Fibroblast of the aortic adventitia (primary cell): ENCODE data around the gene RAP1GAP. TPM values are rescaled to one million over a fixed set of nuclear protein-coding genes. Genes with fewer than 3 reads are reported as not detected.

Experiments
- DNase-seq: peaks from one replicate; pipeline ENCODE4 v3.0.0-alpha.2; 2010; ENCODE audit warnings: low read depth
- H3K4me3 ChIP-seq: 2 replicates; pipeline ENCODE4 v1.5.1; 2011; ENCODE audit warnings: low read depth, mild to moderate bottlenecking, control low read depth, low read length, moderate library complexity
- CTCF ChIP-seq: IDR thresholded peaks from 2 replicates; pipeline ENCODE4 v1.5.1; 2011; ENCODE audit warnings: mild to moderate bottlenecking, low read length, control low read depth, inconsistent platforms; ENCODE audit not compliant: insufficient read depth
- total RNA-seq: library from RNA; depleted of rRNA; stranded (reverse); fragments of >200 nt; gene quantifications from 2 replicates; pipeline ENCODE4 v1.2.3, GENCODE V29; 2012; ENCODE audit warnings: low replicate concordance

RAP1GAP gene
- total RNA-seq, 1 donor: 0.09 TPM

- no peak for DNase-seq
- H3K4me3 ChIP-seq: no peak overlapping the region
- no peak for TF ChIP-seq CTCF
Measured at GRCh38 chr1:21691739-21692138, 22.6 kb upstream of the RAP1GAP start.

- DNase-seq: no peak
- no peak for TF ChIP-seq CTCF
- no peak overlapping the region for H3K4me3 ChIP-seq
Measured at GRCh38 chr1:21689661-21690372, 20.7 kb upstream of the RAP1GAP start.

GRCh38 chr1:21687081-21687529, 17.9 kb upstream of the RAP1GAP start:
- no peak for TF ChIP-seq CTCF
- H3K4me3 ChIP-seq: no peak overlapping the region
- DNase-seq: no peak

GRCh38 chr1:21685946-21686678, 17.0 kb upstream of the RAP1GAP start:
- DNase-seq: no peak
- no peak overlapping the region for H3K4me3 ChIP-seq
- no peak for TF ChIP-seq CTCF

- TF ChIP-seq CTCF: no peak
- H3K4me3 ChIP-seq: no peak overlapping the region
- no peak for DNase-seq
Measured at GRCh38 chr1:21681426-21681825, 12.3 kb upstream of the RAP1GAP start.

- TF ChIP-seq CTCF: no peak
- DNase-seq: peak; percentile 28
- no peak overlapping the region for H3K4me3 ChIP-seq
Measured at GRCh38 chr1:21680918-21681317, 11.8 kb upstream of the RAP1GAP start.

GRCh38 chr1:21680381-21680780, 11.2 kb upstream of the RAP1GAP start:
- no peak for TF ChIP-seq CTCF
- DNase-seq: no peak

More at GRCh38 chr1:21680381-21680780, 11.2 kb upstream of the RAP1GAP start:
- no peak overlapping the region for H3K4me3 ChIP-seq
